HEK293 (cell line): Measurements from ENCODE around the gene FCHO2.

ENCODE experiments used
- CTCF ChIA-PET: fragments of 350-600 bp; formaldehyde crosslinking; extraction: SDS; loops from one replicate; lab custom pipeline; 2021; ENCODE audit warnings: antibody characterized with exemption; lab: Yijun Ruan, JAX
- POLR2A ChIA-PET: fragments of 300-600 bp; formaldehyde crosslinking; extraction: SDS; loops from one replicate; lab custom pipeline; 2020; ENCODE audit warnings: antibody characterized with exemption, inconsistent platforms; lab: Yijun Ruan, JAX
- H3K27ac ChIP-seq: fragments of 200-500 bp; sonication (Bioruptor generic); 2 replicates; pipeline ENCODE4 v1.5.1; 2014; ENCODE audit warnings: low read depth, low read length, control low read depth, inconsistent platforms; ENCODE audit errors: extremely low read depth
- H3K36me3 ChIP-seq, 2 experiments: fragments of 200-500 bp in 1 of 2; sonication (Bioruptor generic) in 1 of 2; 1 replicate in 1 of 2; 2 replicates in 1 of 2; pipeline ENCODE4 v1.5.1; 2014 to 2017; ENCODE audit warnings: inconsistent platforms in 2 of 2, low read length in 2 of 2; ENCODE audit not compliant: control insufficient read depth in 2 of 2, insufficient read depth in 1 of 2
- H3K4me1 ChIP-seq: fragments of 200-500 bp; sonication (Bioruptor generic); 2 replicates; pipeline ENCODE4 v1.5.1; 2014; ENCODE audit warnings: mild to moderate bottlenecking, low read length, inconsistent platforms; ENCODE audit not compliant: control insufficient read depth, insufficient read depth
- H3K4me3 ChIP-seq: 2 replicates; pipeline ENCODE4 v1.5.1; 2011; ENCODE audit warnings: low read depth, mild to moderate bottlenecking, control low read depth, low read length, moderate library complexity
- H3K9me3 ChIP-seq: fragments of 200-500 bp; sonication (Bioruptor generic); 2 replicates; pipeline ENCODE4 v1.5.1; 2014; ENCODE audit warnings: low read depth, low read length, inconsistent platforms; ENCODE audit not compliant: control insufficient read depth, insufficient read depth
- GLI2 ChIP-seq: fragments of 450-650 bp; formaldehyde crosslinking; IDR thresholded peaks from 2 replicates; pipeline ENCODE4; 2017; ENCODE audit warnings: missing biosample characterization, missing genetic modification characterization, low read depth, borderline replicate concordance
- KLF8 ChIP-seq: fragments of 450-650 bp; formaldehyde crosslinking; IDR thresholded peaks from 2 replicates; pipeline ENCODE4 v1.5.1; 2016; ENCODE audit warnings: missing biosample characterization, missing genetic modification characterization
- ZNF174 ChIP-seq: fragments of 450-650 bp; formaldehyde crosslinking; IDR thresholded peaks from 2 replicates; pipeline ENCODE4 v1.5.0; 2017; ENCODE audit warnings: missing biosample characterization, mild to moderate bottlenecking, missing genetic modification characterization
- ZNF18 ChIP-seq: fragments of 450-650 bp; formaldehyde crosslinking; IDR thresholded peaks from 2 replicates; pipeline ENCODE4 v1.5.1; 2016; ENCODE audit warnings: missing biosample characterization, missing genetic modification characterization
- ZNF214 ChIP-seq: fragments of 450-650 bp; formaldehyde crosslinking; IDR thresholded peaks from 2 replicates; pipeline ENCODE4 v1.5.1; 2017; ENCODE audit warnings: missing biosample characterization, mild to moderate bottlenecking, missing genetic modification characterization, borderline replicate concordance
- ZNF37A ChIP-seq: fragments of 450-650 bp; IDR thresholded peaks from 2 replicates; pipeline ENCODE4 v1.5.1; 2018; ENCODE audit warnings: missing biosample characterization, missing genetic modification characterization
- ZNF404 ChIP-seq: fragments of 450-650 bp; formaldehyde crosslinking; IDR thresholded peaks from 2 replicates; pipeline ENCODE4 v1.5.1; 2017; ENCODE audit warnings: missing biosample characterization, missing genetic modification characterization
- ZNF510 ChIP-seq: fragments of 450-650 bp; formaldehyde crosslinking; IDR thresholded peaks from 2 replicates; pipeline ENCODE4 v1.5.1; 2018; ENCODE audit warnings: mild to moderate bottlenecking, missing genetic modification characterization, missing biosample characterization; ENCODE audit not compliant: insufficient replicate concordance
- ZNF629 ChIP-seq: fragments of 450-650 bp; formaldehyde crosslinking; IDR thresholded peaks from 2 replicates; pipeline ENCODE4 v1.5.1; 2017; ENCODE audit warnings: missing biosample characterization, missing genetic modification characterization
- ZNF704 ChIP-seq: fragments of 450-650 bp; formaldehyde crosslinking; IDR thresholded peaks from 2 replicates; pipeline ENCODE4 v1.5.1; 2016; ENCODE audit warnings: missing biosample characterization, missing genetic modification characterization
- ZNF768 ChIP-seq: fragments of 450-650 bp; formaldehyde crosslinking; IDR thresholded peaks from 2 replicates; pipeline ENCODE4 v1.5.1; 2018; ENCODE audit warnings: missing biosample characterization, mild to moderate bottlenecking, missing genetic modification characterization
- TF ChIP-seq, protein P1 (sequence below): fragments of 450-650 bp; formaldehyde crosslinking; IDR thresholded peaks from 2 replicates; pipeline ENCODE4 v1.5.1; 2016; ENCODE audit warnings: missing biosample characterization, missing genetic modification characterization

Gene FCHO2

DNA sequence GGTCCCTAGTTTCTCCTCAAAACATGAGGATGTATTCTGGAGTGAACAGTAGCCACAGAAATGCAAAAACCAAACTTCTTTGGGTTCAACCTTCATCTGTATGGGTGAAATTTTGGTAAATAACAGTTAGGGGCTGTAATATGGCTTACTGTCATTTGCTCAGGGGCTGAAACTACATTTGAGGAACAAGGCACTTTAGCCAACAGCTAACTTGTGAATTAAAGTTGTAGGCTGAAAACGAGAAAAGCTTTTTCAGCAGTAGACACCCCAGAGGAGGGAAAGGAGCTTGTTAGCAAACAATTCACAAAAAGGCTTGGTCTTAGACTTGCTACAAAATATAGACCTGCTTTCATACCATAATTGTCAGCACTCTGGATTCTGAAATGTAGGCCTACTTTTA, 171.1 kb downstream of the FCHO2 start (continued):
- TF ChIP-seq ZNF404 (tag by site-specific recombination) = no peak

DNA sequence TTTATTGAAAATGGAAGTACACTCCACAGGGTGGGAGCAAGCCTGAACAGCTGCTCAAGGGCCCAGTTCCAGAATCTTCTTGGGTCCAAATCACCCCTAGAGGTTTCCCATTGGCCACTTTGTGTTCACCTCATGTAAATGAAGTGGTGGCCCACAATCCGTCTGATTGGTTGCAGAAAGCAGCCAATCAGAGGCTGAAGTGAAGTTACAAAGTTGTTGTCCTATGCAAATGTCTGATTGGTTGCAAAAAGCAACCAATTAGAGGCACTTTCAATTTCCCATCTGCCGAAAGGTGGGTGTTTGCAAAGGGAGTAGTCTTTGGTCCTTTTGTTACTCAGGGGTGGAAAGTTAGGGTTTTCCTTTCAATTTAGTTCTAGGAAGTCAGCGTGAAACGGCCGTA, 173.3 kb downstream of the FCHO2 start:
- ChIA-PET CTCF (interaction anchor here (0.6 kb wide), 1 partner anchor 17 kb away, joined by 4 read pairs; no protein-coding TSS in a partner anchor), POLR2A (no interaction called here)
- H3K4me3 ChIP-seq = no peak overlapping the region
- H3K4me1 ChIP-seq = no peaks in the 10 kb centered on the region
- H3K36me3 ChIP-seq = no peaks in the 10 kb centered on the region
- H3K27ac ChIP-seq = no peak overlapping the region
- TF ChIP-seq ZNF629 (tag by site-specific recombination) (no peak), GLI2 (no peak)
- H3K9me3 ChIP-seq = no peaks in the 10 kb centered on the region

GRCh38 chr5:73130811-73131210, 175.0 kb downstream of the FCHO2 start:
- H3K4me3 ChIP-seq = no peak overlapping the region
- H3K27ac ChIP-seq = no peak overlapping the region
- no peaks in the 10 kb centered on the region for H3K4me1 ChIP-seq
- no peak for TF ChIP-seq ZNF510 (tag by site-specific recombination)
- TF ChIP-seq KLF8 = no peak
- no peak for TF ChIP-seq ZNF37A (tag by site-specific recombination)
- no peak for TF ChIP-seq ZNF768
- TF ChIP-seq ZNF214 (tag by site-specific recombination) = no peak
- H3K9me3 ChIP-seq = no peaks in the 10 kb centered on the region
- POLR2A ChIA-PET = no interaction called here
- CTCF ChIA-PET = interaction anchor here (1.0 kb wide), 1 partner anchor 320 kb away, joined by 4 read pairs; no protein-coding TSS in a partner anchor
- no peaks in the 10 kb centered on the region for H3K36me3 ChIP-seq

- H3K4me1 ChIP-seq = no peaks in the 10 kb centered on the region
- no peak overlapping the region for H3K27ac ChIP-seq
- no peak overlapping the region for H3K4me3 ChIP-seq
- no peaks in the 10 kb centered on the region for H3K9me3 ChIP-seq
- ChIA-PET CTCF (interaction anchor here (0.5 to 1.7 kb wide), 2 partner anchors 19 to 319 kb away, joined by 3 to 5 read pairs; no protein-coding TSS in a partner anchor), POLR2A (no interaction called here)
- no peak for TF ChIP-seq ZNF18 (tag by site-specific recombination)
- TF ChIP-seq, protein P1, sequence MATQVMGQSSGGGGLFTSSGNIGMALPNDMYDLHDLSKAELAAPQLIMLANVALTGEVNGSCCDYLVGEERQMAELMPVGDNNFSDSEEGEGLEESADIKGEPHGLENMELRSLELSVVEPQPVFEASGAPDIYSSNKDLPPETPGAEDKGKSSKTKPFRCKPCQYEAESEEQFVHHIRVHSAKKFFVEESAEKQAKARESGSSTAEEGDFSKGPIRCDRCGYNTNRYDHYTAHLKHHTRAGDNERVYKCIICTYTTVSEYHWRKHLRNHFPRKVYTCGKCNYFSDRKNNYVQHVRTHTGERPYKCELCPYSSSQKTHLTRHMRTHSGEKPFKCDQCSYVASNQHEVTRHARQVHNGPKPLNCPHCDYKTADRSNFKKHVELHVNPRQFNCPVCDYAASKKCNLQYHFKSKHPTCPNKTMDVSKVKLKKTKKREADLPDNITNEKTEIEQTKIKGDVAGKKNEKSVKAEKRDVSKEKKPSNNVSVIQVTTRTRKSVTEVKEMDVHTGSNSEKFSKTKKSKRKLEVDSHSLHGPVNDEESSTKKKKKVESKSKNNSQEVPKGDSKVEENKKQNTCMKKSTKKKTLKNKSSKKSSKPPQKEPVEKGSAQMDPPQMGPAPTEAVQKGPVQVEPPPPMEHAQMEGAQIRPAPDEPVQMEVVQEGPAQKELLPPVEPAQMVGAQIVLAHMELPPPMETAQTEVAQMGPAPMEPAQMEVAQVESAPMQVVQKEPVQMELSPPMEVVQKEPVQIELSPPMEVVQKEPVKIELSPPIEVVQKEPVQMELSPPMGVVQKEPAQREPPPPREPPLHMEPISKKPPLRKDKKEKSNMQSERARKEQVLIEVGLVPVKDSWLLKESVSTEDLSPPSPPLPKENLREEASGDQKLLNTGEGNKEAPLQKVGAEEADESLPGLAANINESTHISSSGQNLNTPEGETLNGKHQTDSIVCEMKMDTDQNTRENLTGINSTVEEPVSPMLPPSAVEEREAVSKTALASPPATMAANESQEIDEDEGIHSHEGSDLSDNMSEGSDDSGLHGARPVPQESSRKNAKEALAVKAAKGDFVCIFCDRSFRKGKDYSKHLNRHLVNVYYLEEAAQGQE (tag by site-specific recombination) = peak; percentile 62; the same call in 1 of the 2 replicates
- H3K36me3 ChIP-seq = no peaks in the 10 kb centered on the region
These were observed 176.0 kb downstream of the FCHO2 start for GRCh38 chr5:73131711-73132425.

DNA sequence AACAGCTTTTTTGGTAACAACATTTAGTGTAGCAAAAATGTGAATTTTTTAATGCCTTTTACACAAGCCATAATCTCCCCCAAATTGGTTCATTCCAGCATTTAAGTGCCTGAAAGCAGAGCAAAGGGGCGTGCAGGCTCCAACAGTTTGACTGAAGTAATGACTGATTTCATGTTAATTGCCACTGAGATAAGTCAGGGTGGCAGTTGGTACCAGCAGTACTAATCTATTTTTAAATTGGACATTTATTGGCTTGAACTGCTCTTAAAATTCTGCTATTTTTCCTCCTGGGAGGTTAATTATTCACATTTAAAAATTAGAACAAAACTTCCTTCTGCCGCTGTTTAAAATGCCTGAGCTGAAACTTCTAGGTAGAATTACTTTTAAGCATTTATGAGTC, 176.9 kb downstream of the FCHO2 start:
- ChIA-PET POLR2A (no interaction called here), CTCF (interaction anchor here (0.7 to 1.7 kb wide), 3 partner anchors 83 to 318 kb away, joined by 3 to 5 read pairs (median 3); no protein-coding TSS in a partner anchor)
- H3K4me1 ChIP-seq = no peaks in the 10 kb centered on the region
- TF ChIP-seq ZNF174 (tag by site-specific recombination) (no peak), ZNF704 (no peak)

More for the DNA sequence above, 176.9 kb downstream of the FCHO2 start:
- H3K36me3 ChIP-seq = no peaks in the 10 kb centered on the region
- no peak overlapping the region for H3K4me3 ChIP-seq
- no peak overlapping the region for H3K27ac ChIP-seq
- no peaks in the 10 kb centered on the region for H3K9me3 ChIP-seq
